Activated CD8-positive, alpha-beta memory T cell treated with anti-CD3 and anti-CD28 coated beads for 1 hour (primary cell): ENCODE measurements around the gene PRSS21.

Experiments
- DNase-seq, 2 donors: peaks; one replicate each; pipeline ENCODE4 v3.0.0-alpha.2; 2020; ENCODE audit warnings: low read depth in 1 of 2; ENCODE audit errors: extremely low read depth in 1 of 2

The PRSS21 gene

GRCh38 chr16:2804728-2805127, 12.3 kb upstream of the PRSS21 start:
- DNase-seq = no peak

- DNase-seq = no peak
Measured at GRCh38 chr16:2806286-2806685, 10.8 kb upstream of the PRSS21 start.

GRCh38 chr16:2808181-2808580, 8.9 kb upstream of the PRSS21 start:
- DNase-seq = no peak

- no peak for DNase-seq
Measured at GRCh38 chr16:2809149-2809760, 7.8 kb upstream of the PRSS21 start.

- no peak for DNase-seq
Measured at GRCh38 chr16:2810651-2811050, 6.4 kb upstream of the PRSS21 start.

- DNase-seq = no peak
Measured at GRCh38 chr16:2811703-2812471, 5.2 kb upstream of the PRSS21 start.

- no peak for DNase-seq
Measured at GRCh38 chr16:2813771-2814221, 3.2 kb upstream of the PRSS21 start.

GRCh38 chr16:2814551-2815298, 2.3 kb upstream of the PRSS21 start:
- no peak for DNase-seq

- DNase-seq = no peak
Measured at GRCh38 chr16:2815299-2815771, 1.7 kb upstream of the PRSS21 start.

GRCh38 chr16:2817340-2818271, 569 bp downstream of the PRSS21 start:
- DNase-seq = no peak

GRCh38 chr16:2818272-2818876, 1.3 kb downstream of the PRSS21 start:
- DNase-seq = no peak

- no peak for DNase-seq
Measured at GRCh38 chr16:2819179-2819938, 2.3 kb downstream of the PRSS21 start.

GRCh38 chr16:2819939-2820835, 3.1 kb downstream of the PRSS21 start:
- no peak for DNase-seq

- DNase-seq = no peak
Measured at GRCh38 chr16:2820836-2821486, 3.9 kb downstream of the PRSS21 start.

GRCh38 chr16:2821487-2822157, 4.6 kb downstream of the PRSS21 start:
- DNase-seq = no peak

- no peak for DNase-seq
Measured at GRCh38 chr16:2822158-2822495, 5.1 kb downstream of the PRSS21 start.

- no peak for DNase-seq
Measured at GRCh38 chr16:2822496-2822895, 5.5 kb downstream of the PRSS21 start.

GRCh38 chr16:2824626-2825025, 7.6 kb downstream of the PRSS21 start:
- no peak for DNase-seq
